ENCODE data around the gene CFDP1. TPM values are rescaled to one million over a fixed set of nuclear protein-coding genes. Genes with fewer than 3 reads are reported as not detected.

CFDP1 gene
- total RNA-seq, 1 experiment from 2014 or later = 97.6 TPM

- intact Hi-C loops (cut with micrococcal nuclease; ENCODE audit: unreplicated experiment) = no loop called here
- TF ChIP-seq CTCF (conservative IDR thresholded peaks at IDR 0.05; ENCODE audit: low read depth, low read length) (no peak), EZH2 (IDR thresholded peaks at IDR 0.05; ENCODE audit: borderline replicate concordance, low read depth, low read length, poor library complexity, severe bottlenecking) (no peak)
- Histone ChIP-seq H3K36me3 (ENCODE audit: insufficient read depth, low read length, poor library complexity, severe bottlenecking) (no peaks in the 10 kb centered on the region), H3K4me1 (ENCODE audit: insufficient read depth, low read length, poor library complexity, severe bottlenecking) (peaks cover 29% of the 10 kb centered on the region), H3K9me3 (ENCODE audit: low read depth, low read length, poor library complexity, severe bottlenecking) (no peaks in the 10 kb centered on the region), H3K4me3 (ENCODE audit: low read depth, low read length, poor library complexity, severe bottlenecking) (no peak overlapping the region), H3K27me3 (replicated peaks; ENCODE audit: insufficient read depth, low read depth, low read length, poor library complexity) (no peaks in the 10 kb centered on the region), H3K27ac (ENCODE audit: low read depth, low read length, poor library complexity, severe bottlenecking) (no peak overlapping the region)
- ChIA-PET CTCF (interaction anchor here (0.8 kb wide), 1 partner anchor 124 kb away, joined by 3 read pairs; no protein-coding TSS in a partner anchor), POLR2A (ENCODE audit: low non-redundant PET) (no interaction called here)
- BruUV-seq (replicated peaks) = no TSS peak
- peak; percentile 35 for DNase-seq (ENCODE audit: low spot score)
Observed at GRCh38 chr16:75379339-75379738, 54.0 kb downstream of the CFDP1 start.

- intact Hi-C loops (cut with micrococcal nuclease; ENCODE audit: unreplicated experiment) = no loop called here
- H3K4me1 ChIP-seq (ENCODE audit: insufficient read depth, low read length, poor library complexity, severe bottlenecking) = peaks cover 29% of the 10 kb centered on the region
- CTCF ChIA-PET = interaction anchor here (0.8 to 1.1 kb wide), 2 partner anchors 123 to 145 kb away, joined by 3 to 4 read pairs; no protein-coding TSS in a partner anchor
- POLR2A ChIA-PET (ENCODE audit: low non-redundant PET) = no interaction called here
- H3K36me3 ChIP-seq (ENCODE audit: insufficient read depth, low read length, poor library complexity, severe bottlenecking) = no peaks in the 10 kb centered on the region
- no peaks in the 10 kb centered on the region for H3K27me3 ChIP-seq (replicated peaks; ENCODE audit: insufficient read depth, low read depth, low read length, poor library complexity)
- TF ChIP-seq CTCF (conservative IDR thresholded peaks at IDR 0.05; ENCODE audit: low read depth, low read length) (no peak), EZH2 (IDR thresholded peaks at IDR 0.05; ENCODE audit: borderline replicate concordance, low read depth, low read length, poor library complexity, severe bottlenecking) (no peak)
- no peaks in the 10 kb centered on the region for H3K9me3 ChIP-seq (ENCODE audit: low read depth, low read length, poor library complexity, severe bottlenecking)
- BruUV-seq (replicated peaks) = no TSS peak
- no peak overlapping the region for H3K27ac ChIP-seq (ENCODE audit: low read depth, low read length, poor library complexity, severe bottlenecking)
- DNase-seq (ENCODE audit: low spot score) = no peak
- H3K4me3 ChIP-seq (ENCODE audit: low read depth, low read length, poor library complexity, severe bottlenecking) = no peak overlapping the region
Observed at GRCh38 chr16:75378616-75379015, 54.7 kb downstream of the CFDP1 start.

- Histone ChIP-seq H3K9me3 (ENCODE audit: low read depth, low read length, poor library complexity, severe bottlenecking) (no peaks in the 10 kb centered on the region), H3K27ac (ENCODE audit: low read depth, low read length, poor library complexity, severe bottlenecking) (peak overlapping the region; percentile 17), H3K36me3 (ENCODE audit: insufficient read depth, low read length, poor library complexity, severe bottlenecking) (no peaks in the 10 kb centered on the region), H3K4me3 (ENCODE audit: low read depth, low read length, poor library complexity, severe bottlenecking) (no peak overlapping the region), H3K27me3 (replicated peaks; ENCODE audit: insufficient read depth, low read depth, low read length, poor library complexity) (no peaks in the 10 kb centered on the region), H3K4me1 (ENCODE audit: insufficient read depth, low read length, poor library complexity, severe bottlenecking) (peaks cover 34% of the 10 kb centered on the region)
- DNase-seq (ENCODE audit: low spot score) = peak; percentile 59
- CTCF ChIA-PET = interaction anchor here (0.6 to 1.1 kb wide), 2 partner anchors 87 to 144 kb away, joined by 3 to 4 read pairs; no protein-coding TSS in a partner anchor
- POLR2A ChIA-PET (ENCODE audit: low non-redundant PET) = interaction anchor here (0.7 kb wide), 1 partner anchor 73 kb away, joined by 3 read pairs; no protein-coding TSS in a partner anchor
- TF ChIP-seq CTCF (conservative IDR thresholded peaks at IDR 0.05; ENCODE audit: low read depth, low read length) = no peak
- intact Hi-C loops (cut with micrococcal nuclease; ENCODE audit: unreplicated experiment) = no loop called here
- no TSS peak for BruUV-seq (replicated peaks)
Observed at GRCh38 chr16:75377729-75378386, 55.4 kb downstream of the CFDP1 start.
